Glutamatergic neuron (in vitro differentiated cells): Measurements from ENCODE around the gene PTPN11. TPM values are rescaled to one million over a fixed set of nuclear protein-coding genes. Genes with fewer than 3 reads are reported as not detected.

ENCODE experiments used
- DNase-seq: peaks from one replicate; pipeline ENCODE4 v3.0.0; 2022
- H3K27ac Mint-ChIP-seq: one replicate; pipeline ENCODE4 v1.8.0; 2020; ENCODE audit warnings: mild to moderate bottlenecking, mixed read lengths, inconsistent platforms; ENCODE audit not compliant: unreplicated experiment
- H3K27me3 Mint-ChIP-seq: one replicate; pipeline ENCODE4 v1.8.0; 2020; ENCODE audit warnings: mild to moderate bottlenecking, moderate library complexity, mixed read lengths, inconsistent platforms; ENCODE audit not compliant: unreplicated experiment
- H3K36me3 Mint-ChIP-seq: one replicate; pipeline ENCODE4 v1.8.0; 2020; ENCODE audit warnings: mild to moderate bottlenecking, mixed read lengths, inconsistent platforms; ENCODE audit not compliant: unreplicated experiment
- H3K4me1 Mint-ChIP-seq: one replicate; pipeline ENCODE4 v1.8.0; 2020; ENCODE audit warnings: mild to moderate bottlenecking, low read depth, mixed read lengths, inconsistent platforms; ENCODE audit not compliant: unreplicated experiment
- H3K4me3 Mint-ChIP-seq: one replicate; pipeline ENCODE4 v1.8.0; 2020; ENCODE audit warnings: mild to moderate bottlenecking, mixed read lengths, inconsistent platforms; ENCODE audit not compliant: unreplicated experiment
- H3K9me3 Mint-ChIP-seq: one replicate; pipeline ENCODE4 v1.8.0; 2020; ENCODE audit warnings: mild to moderate bottlenecking, moderate library complexity, mixed read lengths, inconsistent platforms; ENCODE audit not compliant: unreplicated experiment
- total RNA-seq: library from RNA; stranded (reverse); fragmentation: NEBNext Ultra II Directional; extraction: Animal tissue kit (Norgen Biotek cat#: 25700); gene quantifications from one replicate; pipeline ENCODE4 v1.2.1, GENCODE V29; 2021; ENCODE audit not compliant: unreplicated experiment
- TF ChIP-seq, protein P1 (sequence below): fragments of 200-600 bp; sonication (generic); IDR thresholded peaks from one replicate; pipeline ENCODE4 v1.5.0; 2021; ENCODE audit not compliant: partially characterized antibody, unreplicated experiment

Gene PTPN11
- total RNA-seq, 1 donor from 2014 or later, result 68.7 TPM

DNA sequence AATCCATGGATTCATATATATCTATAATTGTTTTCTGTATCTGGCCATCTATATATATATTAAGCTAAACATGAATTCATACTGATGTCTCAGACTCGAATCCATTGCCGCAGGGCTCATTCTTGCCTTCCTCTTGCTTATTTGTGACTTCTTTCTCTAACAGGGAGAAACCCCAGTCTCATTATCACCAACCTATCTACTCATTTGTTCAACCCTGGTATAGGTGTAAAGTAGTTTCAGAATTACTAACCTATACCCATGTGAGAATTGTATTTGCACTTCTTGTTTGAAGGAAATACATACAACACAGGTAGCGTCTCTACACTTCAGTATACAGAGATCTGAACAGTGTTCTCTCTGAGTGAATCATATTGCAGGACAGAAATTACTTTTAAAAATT is 77.7 kb downstream of the PTPN11 start:
- TF ChIP-seq, protein P1, sequence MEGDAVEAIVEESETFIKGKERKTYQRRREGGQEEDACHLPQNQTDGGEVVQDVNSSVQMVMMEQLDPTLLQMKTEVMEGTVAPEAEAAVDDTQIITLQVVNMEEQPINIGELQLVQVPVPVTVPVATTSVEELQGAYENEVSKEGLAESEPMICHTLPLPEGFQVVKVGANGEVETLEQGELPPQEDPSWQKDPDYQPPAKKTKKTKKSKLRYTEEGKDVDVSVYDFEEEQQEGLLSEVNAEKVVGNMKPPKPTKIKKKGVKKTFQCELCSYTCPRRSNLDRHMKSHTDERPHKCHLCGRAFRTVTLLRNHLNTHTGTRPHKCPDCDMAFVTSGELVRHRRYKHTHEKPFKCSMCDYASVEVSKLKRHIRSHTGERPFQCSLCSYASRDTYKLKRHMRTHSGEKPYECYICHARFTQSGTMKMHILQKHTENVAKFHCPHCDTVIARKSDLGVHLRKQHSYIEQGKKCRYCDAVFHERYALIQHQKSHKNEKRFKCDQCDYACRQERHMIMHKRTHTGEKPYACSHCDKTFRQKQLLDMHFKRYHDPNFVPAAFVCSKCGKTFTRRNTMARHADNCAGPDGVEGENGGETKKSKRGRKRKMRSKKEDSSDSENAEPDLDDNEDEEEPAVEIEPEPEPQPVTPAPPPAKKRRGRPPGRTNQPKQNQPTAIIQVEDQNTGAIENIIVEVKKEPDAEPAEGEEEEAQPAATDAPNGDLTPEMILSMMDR, result no peak
- Mint-ChIP-seq H3K27me3 (peaks cover 2% of the 10 kb centered on the region), H3K9me3 (no peaks in the 10 kb centered on the region), H3K4me3 (no peak overlapping the region), H3K27ac (no peak overlapping the region), H3K36me3 (no peaks in the 10 kb centered on the region), H3K4me1 (no peaks in the 10 kb centered on the region)
- DNase-seq, result no peak

- Mint-ChIP-seq H3K4me3 (no peak overlapping the region), H3K36me3 (no peaks in the 10 kb centered on the region), H3K27ac (no peak overlapping the region), H3K27me3 (peaks cover 2% of the 10 kb centered on the region), H3K9me3 (no peaks in the 10 kb centered on the region), H3K4me1 (no peaks in the 10 kb centered on the region)
- TF ChIP-seq, protein P1, result no peak
- DNase-seq, result no peak
These were observed 79.8 kb downstream of the PTPN11 start for GRCh38 chr12:112498580-112498979.

DNA sequence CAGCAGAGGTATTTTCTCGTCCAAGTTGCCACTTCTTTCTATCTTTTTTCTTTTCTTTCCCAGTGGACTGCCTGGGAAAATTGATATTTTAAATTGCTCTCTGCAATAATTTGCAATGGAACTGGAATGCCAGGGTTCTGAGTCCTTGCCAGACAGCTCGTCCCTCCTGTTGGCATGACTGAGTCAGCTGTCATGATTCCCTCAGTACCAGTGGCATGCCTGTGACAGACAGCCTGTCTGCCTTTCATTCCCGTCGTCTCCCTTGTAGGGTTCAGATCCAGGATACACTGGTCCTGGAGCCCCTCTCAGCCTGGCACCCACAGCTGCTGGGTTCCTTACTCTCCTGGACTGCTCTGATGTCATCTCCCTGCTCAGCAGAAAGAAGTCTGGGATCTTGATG is 84.8 kb downstream of the PTPN11 start:
- H3K4me1 Mint-ChIP-seq, result no peaks in the 10 kb centered on the region
- no peak for DNase-seq
- H3K36me3 Mint-ChIP-seq, result peaks cover 6% of the 10 kb centered on the region
- H3K9me3 Mint-ChIP-seq, result no peaks in the 10 kb centered on the region
- no peak overlapping the region for H3K27ac Mint-ChIP-seq
- no peak overlapping the region for H3K4me3 Mint-ChIP-seq
- H3K27me3 Mint-ChIP-seq, result peaks cover 1% of the 10 kb centered on the region
- TF ChIP-seq, protein P1, result no peak

DNA sequence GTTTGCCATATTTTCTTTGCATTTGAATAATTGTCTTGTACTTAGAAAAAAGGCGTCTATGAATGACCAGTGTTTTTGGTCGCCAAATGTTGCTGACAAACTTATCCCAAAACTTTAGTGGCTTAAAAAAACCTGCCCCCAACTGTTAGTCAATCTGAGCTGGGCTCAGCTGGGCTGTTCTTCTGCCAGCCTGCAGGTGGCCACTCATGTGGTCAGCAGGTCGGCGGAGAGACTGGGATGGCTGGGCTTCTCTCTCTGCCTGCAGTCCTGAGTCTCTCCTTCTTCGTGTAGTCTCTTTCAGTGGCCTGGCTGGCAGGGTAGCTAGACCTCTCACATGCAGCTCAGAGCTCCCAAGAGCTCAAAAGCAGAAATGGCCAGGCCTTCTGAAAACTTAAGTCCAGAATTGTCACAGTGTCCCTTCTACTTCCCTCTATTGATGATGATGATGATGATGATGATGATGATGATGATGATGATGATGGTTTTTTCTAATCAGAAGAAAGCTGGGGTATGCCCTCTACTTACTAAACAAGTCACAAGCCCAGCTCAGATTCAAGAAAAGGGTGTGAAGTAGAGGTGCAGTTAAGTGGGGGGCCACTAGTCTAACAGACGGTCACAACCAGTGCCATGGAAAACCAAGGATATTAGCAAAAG is 87.9 kb downstream of the PTPN11 start:
- TF ChIP-seq, protein P1, result no peak
- no peaks in the 10 kb centered on the region for H3K4me1 Mint-ChIP-seq
- peaks cover 1% of the 10 kb centered on the region for H3K27me3 Mint-ChIP-seq
- H3K27ac Mint-ChIP-seq, result no peak overlapping the region
- H3K9me3 Mint-ChIP-seq, result no peaks in the 10 kb centered on the region
- peaks cover 6% of the 10 kb centered on the region for H3K36me3 Mint-ChIP-seq
- H3K4me3 Mint-ChIP-seq, result no peak overlapping the region
- DNase-seq, result no peak

- Mint-ChIP-seq H3K27ac (no peak overlapping the region), H3K4me3 (no peak overlapping the region), H3K27me3 (peaks cover 1% of the 10 kb centered on the region), H3K4me1 (peaks cover 8% of the 10 kb centered on the region), H3K9me3 (peaks cover 4% of the 10 kb centered on the region), H3K36me3 (no peaks in the 10 kb centered on the region)
- TF ChIP-seq, protein P1, result no peak
- DNase-seq, result no peak
These were observed 94.7 kb downstream of the PTPN11 start for GRCh38 chr12:112513471-112513870.
